Stimulated activated CD4-positive, alpha-beta T cell treated with anti-CD3 and anti-CD28 coated beads, Interleukin-12 subunit alpha, Interleukin-12 subunit beta, amount 100 ng/mL, for 4 hours (primary cell): ENCODE results near the gene ARHGAP6.
A peak's percentile ranks its signal among the peaks of the same experiment; 100 is the strongest.
"Not testable (repeated sequence)": the region's sequence is repeated elsewhere in the genome, so short reads cannot be mapped to it uniquely, and the experiment has no call there.

ENCODE experiments used
- DNase-seq: peaks from one replicate; pipeline ENCODE4 v3.0.0-alpha.2; 2020

The ARHGAP6 gene

DNA sequence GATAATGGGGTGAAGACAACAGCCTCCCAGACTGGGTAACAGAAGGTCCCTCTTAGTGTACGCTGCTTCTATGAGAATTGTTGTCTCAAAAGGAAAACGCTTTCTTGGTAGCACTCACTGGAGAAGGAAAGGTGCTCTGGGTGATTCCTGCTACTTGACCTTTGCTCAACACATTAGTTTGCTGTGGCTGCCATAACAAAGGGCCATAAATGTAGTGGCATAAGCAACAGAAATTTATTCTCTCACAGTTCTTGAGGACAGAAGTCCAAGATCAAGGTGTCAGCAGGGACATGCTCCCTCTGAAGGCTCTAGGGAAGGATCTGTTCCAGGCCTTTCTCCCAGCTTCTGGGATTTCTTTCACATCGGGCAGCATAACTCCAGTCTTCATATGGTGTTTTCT is 535.6 kb downstream of the ARHGAP6 start:
- no peak for DNase-seq

DNA sequence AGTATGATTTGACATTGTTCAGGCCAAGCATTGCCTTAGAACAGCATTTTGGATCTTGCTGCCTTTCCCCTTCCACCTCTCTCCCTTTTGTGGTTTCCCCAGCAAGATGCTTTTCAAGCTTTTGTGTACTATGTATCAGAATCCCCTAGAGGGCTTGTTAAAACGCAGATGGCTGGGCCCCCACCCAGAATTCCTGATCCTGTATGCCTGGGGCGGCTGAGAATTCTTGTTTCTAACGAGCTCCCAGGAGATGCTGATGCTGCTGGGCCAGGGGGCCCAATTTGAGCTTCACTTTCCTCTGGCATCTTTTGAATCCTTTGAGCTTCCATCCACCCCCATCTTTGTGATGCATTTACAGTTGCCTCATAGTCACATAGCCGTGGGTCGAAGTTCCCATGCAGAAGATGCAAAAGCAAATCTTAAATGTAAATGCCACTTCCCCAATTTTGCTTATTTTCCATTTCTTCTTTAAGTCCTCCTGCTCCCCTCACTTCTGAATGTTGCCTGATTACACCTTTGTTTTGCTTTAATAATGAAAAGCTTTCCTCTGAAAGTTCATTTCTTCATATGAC is 536.1 kb downstream of the ARHGAP6 start:
- DNase-seq = no peak

DNA sequence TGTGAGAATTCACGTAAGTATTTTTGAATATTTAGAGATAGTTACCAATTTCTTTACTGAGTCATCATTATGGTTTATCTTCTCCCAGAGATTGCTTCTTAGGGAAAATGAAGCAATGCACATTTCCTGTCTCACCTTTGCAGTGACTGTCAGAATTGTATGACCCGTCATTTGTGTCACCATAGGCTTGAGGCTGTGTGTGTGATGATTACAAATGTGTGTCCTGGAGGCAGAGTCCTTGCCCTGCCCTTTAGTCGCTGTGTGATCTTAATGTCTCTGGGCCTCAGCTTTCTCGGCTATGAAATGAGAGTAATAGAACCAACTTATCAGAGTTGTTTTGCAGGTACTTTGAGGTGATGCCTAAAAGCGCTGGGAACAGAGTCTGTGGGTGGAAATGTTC is 540.7 kb downstream of the ARHGAP6 start:
- no peak for DNase-seq

DNA sequence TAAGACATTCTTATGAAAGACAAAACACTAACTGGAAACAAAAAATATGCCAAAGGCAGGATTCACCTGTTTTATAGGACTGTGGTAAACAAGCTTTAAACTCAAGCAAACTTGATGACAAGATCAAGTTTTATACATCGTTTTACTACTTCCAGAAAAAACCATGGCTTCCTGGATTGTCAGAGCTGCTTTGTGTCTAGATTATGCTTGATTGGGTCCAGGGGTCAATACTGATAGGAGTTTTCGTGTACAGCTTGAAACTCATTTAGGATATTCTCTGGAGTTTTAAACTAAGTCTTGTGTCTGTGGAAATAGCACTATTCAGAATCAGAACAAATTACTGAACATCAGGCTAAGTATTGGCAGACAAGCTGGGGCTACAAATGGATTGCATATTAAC is 541.6 kb downstream of the ARHGAP6 start:
- no peak for DNase-seq

DNA sequence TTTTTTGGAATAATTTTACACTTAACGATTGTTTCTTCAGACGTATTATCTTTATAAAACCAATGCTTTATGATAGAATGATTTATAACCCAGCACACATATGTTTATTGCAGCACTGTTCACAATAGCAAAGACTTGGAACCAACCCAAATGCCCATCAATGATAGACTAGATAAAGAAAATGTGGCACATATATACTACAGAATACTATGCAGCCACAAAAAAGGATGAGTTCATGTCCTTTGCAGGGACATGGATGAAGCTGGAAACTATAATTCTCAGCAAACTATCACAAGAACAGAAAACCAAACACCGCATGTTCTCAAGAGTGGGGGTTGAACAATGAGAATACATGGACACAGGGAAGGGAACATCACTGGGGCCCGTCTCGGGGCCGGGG is 542.6 kb downstream of the ARHGAP6 start:
- not testable (repeated sequence) for DNase-seq

DNA sequence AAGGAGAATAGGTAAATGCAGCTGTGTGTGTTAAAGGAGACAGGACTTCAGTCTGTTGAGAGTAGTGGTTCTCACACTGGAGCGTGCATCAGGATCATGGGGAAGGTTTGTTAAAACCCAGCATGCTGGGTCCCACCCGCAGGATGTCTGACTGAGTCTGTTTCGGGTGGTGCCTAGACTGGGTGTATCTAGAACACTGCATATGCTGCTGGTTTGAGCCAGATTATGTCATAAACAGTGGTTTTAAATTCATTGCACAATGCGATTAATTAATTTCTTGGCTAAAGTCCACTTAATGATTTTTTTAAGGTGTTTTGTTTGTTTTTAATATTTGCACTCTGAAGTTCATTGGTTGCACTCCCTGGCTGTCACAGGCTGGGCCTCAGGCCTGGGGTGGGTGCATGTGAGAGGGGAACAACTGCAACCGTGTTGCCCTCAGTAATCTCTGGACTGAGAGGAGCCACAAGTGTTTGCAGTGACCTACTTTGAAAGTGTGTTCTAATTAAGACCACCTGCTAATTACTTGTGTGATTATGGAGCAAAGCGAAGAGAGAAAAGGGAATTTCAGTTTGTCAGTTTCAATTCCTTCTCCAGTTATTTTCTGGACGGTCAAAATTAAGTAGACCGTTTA is 546.3 kb downstream of the ARHGAP6 start:
- no peak for DNase-seq

DNA sequence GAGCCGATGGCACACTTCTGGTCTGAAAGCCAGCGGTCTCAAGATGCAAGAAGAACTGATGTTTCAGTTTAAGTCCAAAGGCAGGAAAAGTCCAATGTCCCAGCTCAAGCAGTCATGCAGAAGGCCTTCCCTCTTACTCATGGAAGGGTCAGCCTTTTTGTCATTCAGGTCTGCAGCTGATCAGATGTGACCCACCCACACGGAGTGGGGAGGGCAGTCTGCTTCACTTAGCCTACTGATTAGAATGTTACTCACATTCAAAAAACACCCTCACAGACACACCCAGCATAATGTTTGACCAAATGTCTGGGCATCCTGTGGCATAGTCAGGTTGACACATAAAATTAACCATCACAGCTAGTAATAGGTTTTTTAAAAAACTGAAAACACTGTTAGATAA is 548.0 kb downstream of the ARHGAP6 start:
- DNase-seq = no peak

DNA sequence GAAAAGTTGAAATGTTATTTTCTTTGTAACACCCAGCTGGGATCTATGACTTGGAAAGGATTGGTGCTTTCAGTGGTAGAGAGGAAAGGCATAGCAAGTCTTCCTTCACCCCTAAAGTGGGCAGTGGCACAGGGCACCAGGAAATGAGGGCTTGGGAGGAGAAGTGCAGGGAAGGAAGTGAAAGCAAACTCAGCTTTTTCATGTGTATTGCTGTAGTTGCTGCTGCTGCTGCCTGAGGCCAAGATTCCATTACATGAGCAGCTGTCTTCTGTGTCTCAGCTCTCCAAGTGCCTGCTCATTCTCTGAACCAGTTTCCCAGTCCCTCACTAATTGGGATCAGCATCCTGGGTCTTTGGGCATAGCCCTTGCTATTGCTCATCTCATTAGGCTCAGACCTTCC is 552.0 kb downstream of the ARHGAP6 start:
- no peak for DNase-seq

DNA sequence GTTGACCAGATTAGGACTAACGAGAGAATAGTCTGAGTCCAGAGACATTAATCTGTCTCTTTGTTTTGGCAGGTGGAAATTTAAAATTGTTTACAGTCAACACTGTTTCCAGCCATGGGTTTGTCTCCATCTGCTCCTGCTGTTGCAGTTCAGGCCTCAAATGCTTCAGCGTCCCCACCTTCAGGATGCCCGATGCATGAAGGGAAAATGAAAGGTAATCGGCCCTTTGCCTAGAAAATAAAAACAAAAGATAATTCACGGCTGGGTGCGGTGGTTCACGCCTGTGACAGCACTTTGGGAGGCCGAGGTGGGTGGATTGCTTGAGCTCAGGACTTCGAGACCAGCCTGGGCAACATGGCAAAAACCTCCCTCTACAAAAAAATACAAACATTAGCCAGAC is 553.8 kb downstream of the ARHGAP6 start:
- no peak for DNase-seq

DNA sequence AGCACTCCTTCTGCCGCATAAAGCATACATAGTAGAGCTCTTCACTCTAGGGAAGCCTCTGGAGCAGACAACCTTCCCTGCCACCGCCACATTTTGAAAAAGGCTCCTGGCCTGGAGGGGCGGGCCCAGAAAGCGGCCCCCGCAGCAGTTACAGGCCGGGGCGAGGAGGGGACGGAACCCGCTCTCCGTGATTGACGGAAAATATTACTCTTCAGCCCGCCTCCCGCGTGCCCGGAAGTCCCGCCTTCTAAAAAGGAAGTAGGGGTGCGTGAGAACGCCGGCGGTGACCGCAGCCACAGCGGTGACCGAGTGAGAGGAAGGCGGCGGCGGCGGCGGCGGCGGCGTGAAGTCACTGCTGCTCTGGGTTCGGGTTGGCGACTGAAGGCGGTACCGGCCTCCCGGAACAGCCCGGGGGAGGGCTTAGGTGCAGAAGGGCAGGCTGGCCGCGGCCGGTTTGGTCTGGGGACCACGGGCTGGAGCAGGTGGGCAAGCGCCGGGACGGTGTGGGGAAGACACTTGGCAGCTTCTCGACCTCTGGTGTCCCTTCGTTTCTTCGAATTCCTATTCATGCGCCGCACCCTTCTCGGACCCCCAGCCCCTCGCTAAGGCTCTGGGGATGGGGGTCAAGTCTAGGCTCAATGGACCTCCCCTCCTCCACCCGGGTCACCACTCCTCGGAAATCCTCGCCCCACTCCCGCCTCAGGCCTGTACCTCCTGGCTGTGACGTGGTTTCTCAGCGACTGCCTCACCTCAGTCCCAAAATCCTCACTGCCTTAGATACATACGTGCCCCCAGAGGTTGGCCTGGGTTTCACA is 554.5 kb downstream of the ARHGAP6 start, which contains the start of gene HCCS:
Gene HCCS (plus strand): TSS at position 296 of the 815 bp plus-strand sequence. CDS start 729 bp downstream, outside the sequence.
- DNase-seq = peak; percentile 67

DNA sequence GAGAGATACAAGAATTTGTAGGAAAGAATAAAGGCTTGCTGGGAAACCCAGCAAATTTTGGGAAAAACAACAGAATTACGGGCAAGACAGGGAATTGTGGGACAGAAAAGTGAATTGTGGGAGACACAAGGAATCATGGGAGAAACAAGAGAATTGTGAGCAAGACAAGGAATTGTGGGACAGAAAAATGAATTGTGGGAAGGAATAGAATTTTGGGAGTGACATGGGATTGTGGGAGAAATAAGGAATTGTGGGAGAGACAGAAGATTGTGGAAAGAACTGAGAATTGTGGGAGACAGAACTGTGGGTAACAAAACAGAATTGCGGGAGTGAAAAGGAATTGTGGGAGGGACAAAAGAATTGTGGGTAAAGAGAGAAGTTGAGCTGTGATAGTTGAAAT is 555.8 kb downstream of the ARHGAP6 start:
- no peak for DNase-seq

DNA sequence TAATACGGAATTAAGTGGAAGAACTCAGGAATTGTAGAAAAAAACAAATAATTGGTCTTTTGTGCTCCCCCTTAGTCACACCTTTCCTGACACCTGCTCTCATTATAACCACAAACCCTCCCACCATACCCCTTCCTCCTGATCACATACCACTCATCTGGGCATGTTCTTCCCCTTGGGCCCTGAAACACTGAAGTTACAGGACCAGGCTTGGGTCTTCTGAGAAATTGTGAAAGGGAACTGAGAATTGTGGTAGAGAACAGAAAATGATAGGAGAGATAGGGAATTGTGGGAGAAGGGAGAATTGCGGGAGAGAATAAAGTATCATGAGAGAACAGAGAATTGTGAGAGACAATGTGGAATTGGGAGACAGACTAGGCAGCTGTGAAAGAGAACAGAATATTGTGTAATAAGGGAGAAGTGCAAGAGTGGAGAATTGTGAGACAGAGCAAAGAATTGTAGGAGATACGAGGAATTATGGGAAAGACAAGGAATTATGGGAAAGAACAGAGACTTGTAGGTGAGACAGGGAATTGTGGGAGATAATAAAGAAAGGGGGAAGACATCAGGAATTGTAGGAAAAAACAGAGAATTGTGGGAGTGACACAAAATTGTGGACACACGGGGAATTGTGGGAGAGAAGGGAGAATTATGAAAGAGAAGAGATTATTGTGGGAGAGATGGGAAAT is 557.3 kb downstream of the ARHGAP6 start:
- DNase-seq = no peak

DNA sequence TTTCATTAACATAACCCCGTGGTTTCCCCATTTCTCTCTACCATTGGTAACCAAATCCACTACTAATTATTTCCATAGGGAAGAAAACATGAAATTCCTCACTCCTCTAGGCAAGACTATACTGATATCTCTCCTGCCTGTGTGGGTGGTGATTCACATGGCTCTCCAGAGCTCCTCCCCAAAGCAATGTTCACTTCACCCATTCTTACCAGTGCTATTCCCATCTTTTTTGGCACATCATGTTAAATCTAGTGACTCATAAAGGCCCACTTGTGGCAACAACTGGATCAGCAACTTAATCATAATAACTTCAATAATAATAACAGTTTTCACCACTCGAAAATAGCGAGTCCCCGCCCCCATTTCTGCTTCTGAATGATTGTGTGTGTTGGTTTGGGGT is 560.6 kb downstream of the ARHGAP6 start:
- DNase-seq = no peak

DNA sequence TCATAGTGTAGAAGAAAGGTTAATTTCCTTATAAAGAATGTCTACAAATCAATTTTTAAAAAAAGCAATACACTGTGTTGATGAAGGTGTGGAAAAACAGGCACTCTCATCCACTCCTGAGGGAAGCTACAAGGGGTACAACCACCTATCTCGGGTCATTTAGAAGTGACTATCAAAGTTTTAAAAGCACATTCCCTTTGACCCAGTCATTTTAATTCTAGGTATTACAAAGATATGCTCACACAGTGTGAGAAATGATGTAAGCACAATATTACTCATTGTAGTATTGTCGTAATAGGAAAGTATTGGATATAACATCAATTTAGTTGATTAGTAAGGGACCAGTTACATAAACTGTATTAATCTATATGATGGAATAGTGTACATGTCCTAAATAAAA is 562.0 kb downstream of the ARHGAP6 start:
- DNase-seq = no peak

DNA sequence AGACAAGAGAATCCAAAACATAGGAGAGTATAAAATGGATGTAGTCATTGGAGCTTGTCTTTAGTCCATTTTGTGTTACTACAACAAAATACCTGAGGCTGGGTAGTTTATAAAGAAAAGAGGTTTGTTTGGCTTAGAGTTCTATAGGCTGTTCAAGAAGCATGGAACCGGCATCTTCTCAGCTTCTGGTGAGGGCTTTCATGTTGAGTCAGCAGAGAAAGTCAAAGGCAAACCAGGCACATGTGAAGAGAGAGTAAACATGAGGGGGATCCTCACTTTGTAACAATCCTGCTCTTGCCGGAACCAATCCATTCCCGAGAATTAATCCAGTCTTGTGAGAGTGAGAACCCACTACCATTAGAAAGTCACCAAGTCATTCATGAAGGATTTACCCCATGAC is 562.7 kb downstream of the ARHGAP6 start:
- DNase-seq = no peak

DNA sequence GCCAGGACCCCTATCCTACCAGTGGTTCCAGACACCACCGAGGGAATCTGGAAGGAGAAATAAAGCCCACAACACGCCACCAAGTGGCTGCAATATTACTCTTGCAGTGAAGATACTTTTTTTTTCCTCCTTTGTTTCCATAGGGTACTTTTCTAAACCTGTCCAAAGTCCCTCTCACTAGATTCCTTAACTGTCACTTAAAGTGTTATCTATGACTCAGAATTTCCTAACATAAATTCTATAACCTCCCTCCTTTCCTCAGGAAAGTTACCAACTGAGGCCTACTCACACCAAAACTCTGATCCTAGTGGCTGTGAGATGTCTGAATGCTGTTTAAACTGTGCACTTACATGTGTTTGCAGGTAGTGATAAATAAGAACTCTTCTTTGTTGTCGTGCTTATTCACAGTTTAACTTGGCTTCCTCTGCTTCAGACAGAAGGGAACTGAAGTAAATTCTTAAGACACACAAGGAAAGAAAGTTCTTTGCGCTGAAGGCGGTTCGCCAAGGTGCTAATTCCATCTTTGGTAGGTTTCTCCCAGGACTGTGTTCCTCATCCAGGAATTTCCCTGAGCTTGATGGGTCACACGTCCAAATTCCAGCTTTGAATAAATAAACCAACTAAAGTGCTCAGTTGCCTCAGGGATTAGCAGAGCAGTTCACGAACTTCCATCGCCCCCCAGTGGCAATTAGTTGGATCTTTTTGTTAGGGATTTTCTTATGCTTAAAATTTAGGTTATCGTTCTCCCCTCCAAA is 565.3 kb downstream of the ARHGAP6 start:
- no peak for DNase-seq

DNA sequence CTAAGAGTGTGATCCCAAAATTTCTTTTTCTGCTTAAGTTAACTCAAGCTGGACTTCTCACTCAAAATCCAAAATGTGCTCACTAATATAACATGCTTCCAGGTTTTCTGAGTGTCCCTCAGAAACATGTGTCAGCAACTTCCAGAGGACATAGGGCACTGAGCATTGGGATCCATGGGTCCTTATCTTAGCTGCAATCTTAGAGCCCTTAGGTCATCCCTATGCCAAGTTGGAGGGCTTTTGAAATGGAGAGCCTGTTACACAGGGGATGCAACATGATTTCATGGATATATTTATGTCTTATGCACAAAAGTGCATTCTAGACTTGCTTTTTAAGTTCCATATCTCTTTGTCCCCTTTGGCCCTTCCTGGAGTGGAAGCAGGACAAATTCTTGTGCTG is 566.3 kb downstream of the ARHGAP6 start:
- DNase-seq = no peak

DNA sequence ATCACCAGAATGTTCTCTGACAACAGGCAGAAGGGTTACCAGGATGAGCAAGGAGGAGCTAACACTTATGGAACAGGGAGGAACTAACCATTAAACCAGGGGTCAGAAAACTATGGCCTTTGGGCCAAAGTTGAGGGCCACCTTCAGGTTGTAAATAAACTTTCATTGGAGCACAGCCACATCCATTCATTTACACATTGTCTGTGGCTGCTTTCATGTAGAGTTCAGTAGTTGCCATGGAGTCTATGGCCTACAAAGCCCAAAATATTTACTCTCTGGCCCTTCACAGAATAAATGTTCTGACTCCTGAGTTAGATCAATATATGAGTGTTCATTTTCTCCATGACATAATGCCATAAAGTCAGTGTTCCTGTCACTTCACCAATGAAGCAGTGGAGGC is 567.8 kb downstream of the ARHGAP6 start:
- DNase-seq = no peak

DNA sequence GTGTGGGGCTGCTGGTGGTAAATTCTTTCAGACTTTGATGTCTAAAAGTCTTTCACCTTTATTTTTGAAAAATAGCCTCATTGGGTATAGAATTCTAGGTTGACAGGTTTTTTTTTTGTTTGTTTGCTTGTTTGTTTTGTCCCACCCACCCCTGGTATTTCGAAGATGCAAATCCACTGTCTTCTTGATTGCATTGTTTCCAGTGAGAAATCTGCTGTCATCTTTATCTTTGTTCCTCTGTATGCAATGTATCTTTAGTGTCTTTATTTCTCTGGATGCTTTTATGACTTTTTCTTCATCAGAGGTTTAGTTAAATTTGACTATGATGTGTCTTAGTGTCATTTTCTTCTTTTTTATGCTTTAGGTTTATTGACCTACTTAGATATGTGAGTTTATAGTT is 575.9 kb downstream of the ARHGAP6 start:
- no peak for DNase-seq
